Measurements from ENCODE around the gene SERPIND1.

DNA sequence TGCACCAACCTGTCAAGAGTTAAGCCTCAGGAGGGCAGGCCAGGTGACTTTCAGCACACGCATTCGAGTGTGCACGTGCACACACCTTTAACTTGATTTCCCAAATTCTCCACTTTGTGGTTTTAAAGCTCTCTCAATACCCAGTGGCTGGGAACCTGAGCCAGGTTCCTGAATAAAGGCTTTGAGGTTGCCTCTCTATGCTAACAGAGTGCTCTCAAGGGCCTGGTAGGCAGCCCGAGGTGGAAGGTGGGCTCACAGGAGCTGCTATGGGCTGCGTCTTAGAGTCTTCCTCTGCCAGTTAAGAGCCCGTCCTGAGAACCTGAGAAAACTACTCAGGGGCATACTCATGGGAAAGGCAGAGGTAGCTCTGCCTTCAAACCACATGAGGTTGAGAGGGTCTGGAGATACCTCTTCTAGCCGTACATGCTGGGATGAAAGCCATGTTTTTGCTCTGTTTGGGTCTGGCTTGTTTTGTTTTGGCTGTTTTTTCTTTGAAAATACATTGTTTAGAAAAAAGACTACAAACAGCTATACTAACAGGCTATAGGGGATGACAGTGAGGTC is 11.6 kb upstream of the SERPIND1 start:
- TF ChIP-seq, protein P1, sequence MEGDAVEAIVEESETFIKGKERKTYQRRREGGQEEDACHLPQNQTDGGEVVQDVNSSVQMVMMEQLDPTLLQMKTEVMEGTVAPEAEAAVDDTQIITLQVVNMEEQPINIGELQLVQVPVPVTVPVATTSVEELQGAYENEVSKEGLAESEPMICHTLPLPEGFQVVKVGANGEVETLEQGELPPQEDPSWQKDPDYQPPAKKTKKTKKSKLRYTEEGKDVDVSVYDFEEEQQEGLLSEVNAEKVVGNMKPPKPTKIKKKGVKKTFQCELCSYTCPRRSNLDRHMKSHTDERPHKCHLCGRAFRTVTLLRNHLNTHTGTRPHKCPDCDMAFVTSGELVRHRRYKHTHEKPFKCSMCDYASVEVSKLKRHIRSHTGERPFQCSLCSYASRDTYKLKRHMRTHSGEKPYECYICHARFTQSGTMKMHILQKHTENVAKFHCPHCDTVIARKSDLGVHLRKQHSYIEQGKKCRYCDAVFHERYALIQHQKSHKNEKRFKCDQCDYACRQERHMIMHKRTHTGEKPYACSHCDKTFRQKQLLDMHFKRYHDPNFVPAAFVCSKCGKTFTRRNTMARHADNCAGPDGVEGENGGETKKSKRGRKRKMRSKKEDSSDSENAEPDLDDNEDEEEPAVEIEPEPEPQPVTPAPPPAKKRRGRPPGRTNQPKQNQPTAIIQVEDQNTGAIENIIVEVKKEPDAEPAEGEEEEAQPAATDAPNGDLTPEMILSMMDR (conservative IDR thresholded peaks at IDR 0.05; ENCODE audit: low read depth, low read length) = no peak
- no peak for TF ChIP-seq EZH2 (IDR thresholded peaks at IDR 0.05; ENCODE audit: borderline replicate concordance, low read depth, low read length, poor library complexity, severe bottlenecking)
